Esophagus squamous epithelium (tissue), 5 donors: ENCODE results near the gene GPR158. TPM values are rescaled to one million over a fixed set of nuclear protein-coding genes. Genes with fewer than 3 reads are reported as not detected.

Experiments used
- DNase-seq: peaks from one replicate; lab custom pipeline; 2025; lab: John Stamatoyannopoulos, UW
- H3K27ac ChIP-seq, 4 donors: fragments of 200-600 bp; sonication (generic); one replicate each; pipeline ENCODE4 v1.5.1; 2016 to 2019; ENCODE audit warnings: mild to moderate bottlenecking in 1 of 4
- H3K27me3 ChIP-seq, 4 donors: fragments of 200-600 bp; sonication (generic); 1 replicate in 3 of 4; 2 replicates in 1 of 4; pipeline versions ENCODE4 v1.5.1 to v1.6.0; 2017 to 2021; ENCODE audit warnings: antibody characterized with exemption in 1 of 4
- H3K36me3 ChIP-seq, 3 donors: fragments of 200-600 bp; sonication (generic); one replicate each; pipeline ENCODE4 v1.5.1; 2016 to 2019
- H3K4me1 ChIP-seq, 3 donors: fragments of 200-600 bp; sonication (generic); one replicate each; pipeline ENCODE4 v1.5.1; 2017 to 2019
- H3K4me3 ChIP-seq, 4 donors: fragments of 200-600 bp; sonication (generic); 1 replicate in 3 of 4; 2 replicates in 1 of 4; pipeline ENCODE4 v1.5.1; 2016 to 2019; ENCODE audit warnings: mild to moderate bottlenecking in 2 of 4, moderate library complexity in 1 of 4
- H3K9me3 ChIP-seq, 3 donors: fragments of 200-600 bp; sonication (generic); one replicate each; pipeline ENCODE4 v1.5.1; 2016 to 2019
- CTCF ChIP-seq, 6 experiments: fragments of 450-650 bp in 4 of 6; fragments of 200-600 bp in 2 of 6; sonication (generic) in 2 of 6; IDR thresholded peaks; one replicate each; pipeline ENCODE4 v1.5.1; 2016 to 2019; ENCODE audit warnings: antibody characterized with exemption in 6 of 6, mild to moderate bottlenecking in 4 of 6, moderate library complexity in 4 of 6
- POLR2A ChIP-seq, 4 donors: fragments of 450-650 bp; IDR thresholded peaks; one replicate each; pipeline ENCODE4 v1.6.1; 2017; ENCODE audit warnings: antibody characterized with exemption in 4 of 4, mild to moderate bottlenecking in 4 of 4, moderate library complexity in 3 of 4
- WGBS, 2 donors: methylation state at CpG; one replicate each; pipeline ENCODE4 v1.1.5; 2018; 5-methylcytosine and 5-hydroxymethylcytosine counted together
- intact Hi-C: fragments of 100-400 bp; cut with DNase I; formaldehyde crosslinking; loops from one replicate; pipeline ENCODE4 v1.15.0; 2022
- total RNA-seq, 4 donors: library from RNA; depleted of rRNA; stranded (reverse); fragments of >200 nt; gene quantifications; one replicate each; pipeline ENCODE4 v1.1.0, GENCODE V29; 2016
- donor health status: DM: yes; HTN: yes; CAD: no.

GPR158 gene
- total RNA-seq, 4 donors from 2014 or later = not detected

DNA sequence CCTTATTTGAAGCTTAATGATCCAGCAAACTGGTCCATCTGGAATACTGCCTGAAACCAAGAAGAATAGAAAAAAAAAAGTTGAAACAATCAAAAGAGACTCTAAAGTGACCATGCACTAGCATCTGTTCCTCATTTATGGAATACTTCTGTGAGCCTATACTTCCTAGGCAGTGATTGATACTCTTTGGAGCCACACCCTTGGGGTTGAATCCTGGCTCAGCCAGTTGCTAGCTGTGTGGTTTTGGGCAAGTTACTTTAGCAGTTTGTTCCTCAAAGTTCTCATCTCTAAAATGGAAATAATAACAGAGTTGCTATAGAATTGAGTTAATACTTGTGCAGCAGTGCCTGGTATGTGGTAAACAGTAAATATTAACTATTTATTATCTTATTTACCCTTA is 208.9 kb downstream of the GPR158 start:
- Histone ChIP-seq H3K4me1 (no peaks in the 10 kb centered on the region), H3K4me3 (no peak overlapping the region), H3K9me3 (peaks cover 0 to 9% (median 7%) of the 10 kb centered on the region in 3 donors), H3K27ac (no peak overlapping the region), H3K27me3 (no peaks in the 10 kb centered on the region), H3K36me3 (no peaks in the 10 kb centered on the region)
- no peak for DNase-seq
- TF ChIP-seq POLR2A (IDR thresholded peaks at IDR 0.05) = no peak
- TF ChIP-seq CTCF (IDR thresholded peaks at IDR 0.05) = no peak
- intact Hi-C loops = no loop called here

DNA sequence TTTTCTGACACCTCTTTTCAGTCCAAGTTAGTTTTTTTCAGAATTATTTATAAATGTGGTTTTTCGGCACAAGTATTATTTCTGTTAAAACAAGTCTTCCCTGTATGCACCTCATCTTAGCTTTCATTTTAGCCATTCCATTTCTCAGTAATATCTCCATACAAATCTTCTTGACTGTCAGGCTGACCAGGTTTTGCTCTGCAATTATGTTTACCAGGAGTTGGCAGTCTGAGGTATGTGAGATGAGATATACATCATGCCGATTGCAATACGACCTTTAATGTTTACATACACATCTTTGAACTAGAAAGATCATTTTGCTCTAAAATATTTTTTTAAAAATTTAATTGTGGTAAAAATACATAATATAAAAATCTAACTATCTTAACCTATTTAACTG is 209.8 kb downstream of the GPR158 start:
- no peak overlapping the region for H3K4me3 ChIP-seq
- H3K9me3 ChIP-seq = peaks cover 0 to 18% (median 9%) of the 10 kb centered on the region in 3 donors
- DNase-seq = no peak
- H3K36me3 ChIP-seq = no peaks in the 10 kb centered on the region
- no peaks in the 10 kb centered on the region for H3K4me1 ChIP-seq
- intact Hi-C loops = no loop called here
- H3K27me3 ChIP-seq = no peaks in the 10 kb centered on the region
- TF ChIP-seq POLR2A (IDR thresholded peaks at IDR 0.05) (no peak), CTCF (IDR thresholded peaks at IDR 0.05) (no peak)
- 70 to 73% methylated on average over 3 of the region's 3 CpGs for whole genome bisulfite sequencing, 2 donors
- no peak overlapping the region for H3K27ac ChIP-seq

DNA sequence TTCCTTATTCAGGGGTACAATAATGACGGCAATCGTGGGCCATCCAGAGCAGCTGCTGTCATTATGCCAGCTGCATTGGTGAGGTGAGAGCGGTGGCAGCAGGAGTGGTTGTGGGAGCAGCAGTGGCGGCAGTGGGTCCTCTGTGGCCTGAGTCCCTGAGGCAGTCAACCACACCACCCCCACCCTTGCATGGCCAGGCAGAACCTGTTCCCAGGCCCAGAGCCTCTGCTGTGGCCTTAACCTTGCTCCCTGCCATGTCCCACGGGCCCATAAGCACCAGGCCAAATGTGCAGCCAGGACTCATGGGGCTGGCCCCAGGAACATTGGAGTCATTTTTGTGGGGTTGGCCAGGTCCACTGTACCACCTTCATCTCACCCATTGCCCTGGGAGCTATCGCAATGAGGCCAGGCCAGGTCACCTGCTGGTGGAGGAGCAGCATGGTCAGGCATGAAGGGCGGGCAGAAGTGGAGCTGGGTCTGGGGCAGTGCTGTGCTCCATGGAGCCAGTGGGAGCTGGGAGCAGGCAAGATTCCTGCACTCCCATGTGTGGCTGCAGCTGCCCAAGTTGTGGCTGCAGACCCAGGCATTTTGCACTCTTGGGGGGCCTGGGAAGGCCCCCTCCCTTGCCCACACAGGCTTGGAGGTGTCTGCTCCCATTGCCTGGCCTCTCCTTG is 213.5 kb downstream of the GPR158 start:
- H3K4me1 ChIP-seq = no peaks in the 10 kb centered on the region
- no peaks in the 10 kb centered on the region for H3K36me3 ChIP-seq
- DNase-seq = no peak
- TF ChIP-seq POLR2A (IDR thresholded peaks at IDR 0.05) (no peak), CTCF (IDR thresholded peaks at IDR 0.05) (no peak)
- peaks cover 0 to 19% (median 13%) of the 10 kb centered on the region in 3 donors for H3K9me3 ChIP-seq
- no peaks in the 10 kb centered on the region for H3K27me3 ChIP-seq
- intact Hi-C loops = no loop called here
- 75 to 100% methylated on average over 1 to 4 of the region's 7 CpGs for WGBS, 2 donors
- no peak overlapping the region for H3K4me3 ChIP-seq
- H3K27ac ChIP-seq = no peak overlapping the region

- Histone ChIP-seq H3K27me3 (no peaks in the 10 kb centered on the region), H3K4me3 (no peak overlapping the region), H3K9me3 (peaks cover 0 to 19% (median 13%) of the 10 kb centered on the region in 3 donors), H3K4me1 (no peaks in the 10 kb centered on the region), H3K27ac (no peak overlapping the region), H3K36me3 (no peaks in the 10 kb centered on the region)
- intact Hi-C loops = no loop called here
- DNase-seq = no peak
- TF ChIP-seq POLR2A (IDR thresholded peaks at IDR 0.05) (no peak), CTCF (IDR thresholded peaks at IDR 0.05) (no peak)
Measured at GRCh38 chr10:25388862-25389206, 214.0 kb downstream of the GPR158 start.

GRCh38 chr10:25390733-25391132 is 215.9 kb downstream of the GPR158 start:
- TF ChIP-seq POLR2A (IDR thresholded peaks at IDR 0.05) (no peak), CTCF (IDR thresholded peaks at IDR 0.05) (no peak)
- Histone ChIP-seq H3K4me3 (no peak overlapping the region), H3K4me1 (no peaks in the 10 kb centered on the region), H3K27me3 (no peaks in the 10 kb centered on the region), H3K27ac (no peak overlapping the region), H3K9me3 (peaks cover 0 to 19% (median 13%) of the 10 kb centered on the region in 3 donors), H3K36me3 (no peaks in the 10 kb centered on the region)
- DNase-seq = no peak
- 47 to 60% methylated on average over 2 of the region's 3 CpGs for WGBS, 2 donors
- intact Hi-C loops = no loop called here
